Measurements from ENCODE around the gene ELF1. TPM values are rescaled to one million over a fixed set of nuclear protein-coding genes. Genes with fewer than 3 reads are reported as not detected.

The ELF1 gene
- total and polyA plus RNA-seq, 10 of the 15 experiments (the other 5 are each of a cell fraction or from before 2014, with no cell fraction given) = 43.3 to 97.6 (median 55.7) TPM

- Histone ChIP-seq H3K4me3 (no peak overlapping the region), H3K9ac (ENCODE audit: control insufficient read depth, insufficient read depth, low read length) (no peak overlapping the region), H2AFZ (ENCODE audit: control insufficient read depth, low read depth, low read length) (no peak overlapping the region), H3K9me3 (replicated peaks; ENCODE audit: control insufficient read depth, insufficient read depth, low read length) (peaks cover 2% of the 10 kb centered on the region; the same call in 2 of the 3 replicates), H3K27me3 (replicated peaks in 1 of 2; ENCODE audit: control insufficient read depth in 2 of 2, insufficient read depth in 2 of 2, low read length in 1 of 2) (no peaks in the 10 kb centered on the region), H3K36me3 (ENCODE audit: control insufficient read depth in 2 of 2, insufficient read depth in 2 of 2, low read length in 1 of 2) (no peaks in the 10 kb centered on the region), H4K20me1 (ENCODE audit: control insufficient read depth, insufficient read depth) (no peaks in the 10 kb centered on the region), H3K27ac (ENCODE audit: control insufficient read depth, insufficient read depth) (no peak overlapping the region; the same call in 1 of the 2 replicates), H3K4me1 (ENCODE audit: control insufficient read depth, insufficient read depth, low read length) (peaks cover 5% of the 10 kb centered on the region; the same call in 1 of the 2 replicates), H3K79me2 (ENCODE audit: control insufficient read depth, insufficient read depth, low read length) (no peaks in the 10 kb centered on the region), H3K4me2 (ENCODE audit: control insufficient read depth, insufficient read depth) (0 out of 2 replicates have a peak overlapping the region, but pooled peaks have one; percentile 3)
- FAIRE-seq (peak; percentile 23), ATAC-seq (peak; percentile 94), DNase-seq (ENCODE audit: low read depth, low spot score) (peak; percentile 21)
- BruUV-seq (replicated peaks) = no TSS peak
- ChIA-PET SMC1A (ENCODE audit: uncharacterized antibody, unreplicated experiment) (interaction anchor here (0.7 to 5.8 kb wide), 2 partner anchors 10 to 698 kb away, joined by 3 to 22 read pairs; no protein-coding TSS in a partner anchor), CTCF (interaction anchor here (1.0 kb wide), 1 partner anchor 10 kb away, joined by 4 read pairs; no protein-coding TSS in a partner anchor), POLR2A (interaction anchor here (0.5 kb wide), 1 partner anchor 23 kb away, joined by 3 read pairs; no protein-coding TSS in a partner anchor), RAD21 (ENCODE audit: unreplicated experiment) (no interaction called here)
- intact Hi-C loops (cut with micrococcal nuclease; ENCODE audit: unreplicated experiment) (loop anchor here (5.0 kb wide), 1 partner anchor 93 kb away; no protein-coding TSS in a partner anchor), in situ Hi-C loops (cut with MboI) (no loop called here)
- WGBS (ENCODE audit: insufficient coverage, insufficient replicate concordance, low lambda C conversion rate, missing lambda C conversion rate) = 14% methylated on average over 1 of the region's 2 CpGs
- TF ChIP-seq E2F4 (IDR thresholded peaks at IDR 0.05; ENCODE audit: low read depth, low read length) = no peak
- TF ChIP-seq BCLAF1 (IDR thresholded peaks at IDR 0.05) = no peak
- TF ChIP-seq HDAC6 (IDR thresholded peaks at IDR 0.05; ENCODE audit: unreplicated experiment) = no peak
- TF ChIP-seq ATF7 (IDR thresholded peaks at IDR 0.05; ENCODE audit: low read depth) = peak; percentile 53
- TF ChIP-seq NFYA (IDR thresholded peaks at IDR 0.05; ENCODE audit: borderline replicate concordance, low read depth, low read length) = no peak
- TF ChIP-seq RUNX3 (IDR thresholded peaks at IDR 0.05; ENCODE audit: low read length) = no peak
- TF ChIP-seq HSF1 (IDR thresholded peaks at IDR 0.05; ENCODE audit: low read depth, low read length) = no peak
- TF ChIP-seq NBN (IDR thresholded peaks at IDR 0.05) = peak; percentile 49; the same call in 1 of the 2 replicates
- peak; percentile 90 for TF ChIP-seq PKNOX1 (IDR thresholded peaks at IDR 0.05)
- TF ChIP-seq ZNF217 (IDR thresholded peaks at IDR 0.05) = peak; percentile 52; the same call in 1 of the 2 replicates
- TF ChIP-seq EP300 (IDR thresholded peaks at IDR 0.05; ENCODE audit: borderline replicate concordance in 1 of 2, control insufficient read depth in 1 of 2, low read depth in 2 of 2, low read length in 2 of 2) = peak in 1 of 2 experiments; percentile 54; a peak in 1 of 4 replicates
- TF ChIP-seq MTA2 (IDR thresholded peaks at IDR 0.05; ENCODE audit: low read depth) = peak; percentile 68; the same call in 1 of the 2 replicates
- TF ChIP-seq ZNF622 (IDR thresholded peaks at IDR 0.05) = no peak
These were observed 108.6 kb downstream of the ELF1 start for GRCh38 chr13:40910324-40911050.
